ENCODE data around the gene PPEF1. TPM values are rescaled to one million over a fixed set of nuclear protein-coding genes. Genes with fewer than 3 reads are reported as not detected.

Gene PPEF1
- total and polyA plus RNA-seq, 2 of the 13 experiments (the other 11 are each of a cell fraction or from before 2014, with no cell fraction given) = not detected

GRCh38 chrX:18701621-18702361, 5.7 kb upstream of the PPEF1 start:
- H3K4me3 ChIP-seq (replicated peaks in 1 of 3; ENCODE audit: insufficient read depth in 1 of 3, low read depth in 2 of 3, low read length in 3 of 3) = no peak overlapping the region
- H3K79me2 ChIP-seq (ENCODE audit: insufficient read depth, low read length) = no peaks in the 10 kb centered on the region
- FAIRE-seq (no peak), DNase-seq (ENCODE audit: low spot score) (peak; percentile 4), ATAC-seq (no peak)
- H3K9ac ChIP-seq (ENCODE audit: insufficient read depth, low read depth, low read length) = no peak overlapping the region
- TF ChIP-seq ZNF296 (CRISPR knock-in tag; conservative IDR thresholded peaks at IDR 0.05) = no peak
- no peak for TF ChIP-seq THAP11 (CRISPR knock-in tag; IDR thresholded peaks at IDR 0.05)
- TF ChIP-seq ZNF34 (CRISPR knock-in tag; IDR thresholded peaks at IDR 0.05; ENCODE audit: borderline replicate concordance) = no peak
- TF ChIP-seq ZNF678 (CRISPR knock-in tag; IDR thresholded peaks at IDR 0.05) = no peak
- no peak for TF ChIP-seq MXD4 (CRISPR knock-in tag; IDR thresholded peaks at IDR 0.05)
- TF ChIP-seq, protein P1, sequence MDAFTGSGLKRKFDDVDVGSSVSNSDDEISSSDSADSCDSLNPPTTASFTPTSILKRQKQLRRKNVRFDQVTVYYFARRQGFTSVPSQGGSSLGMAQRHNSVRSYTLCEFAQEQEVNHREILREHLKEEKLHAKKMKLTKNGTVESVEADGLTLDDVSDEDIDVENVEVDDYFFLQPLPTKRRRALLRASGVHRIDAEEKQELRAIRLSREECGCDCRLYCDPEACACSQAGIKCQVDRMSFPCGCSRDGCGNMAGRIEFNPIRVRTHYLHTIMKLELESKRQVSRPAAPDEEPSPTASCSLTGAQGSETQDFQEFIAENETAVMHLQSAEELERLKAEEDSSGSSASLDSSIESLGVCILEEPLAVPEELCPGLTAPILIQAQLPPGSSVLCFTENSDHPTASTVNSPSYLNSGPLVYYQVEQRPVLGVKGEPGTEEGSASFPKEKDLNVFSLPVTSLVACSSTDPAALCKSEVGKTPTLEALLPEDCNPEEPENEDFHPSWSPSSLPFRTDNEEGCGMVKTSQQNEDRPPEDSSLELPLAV (CRISPR knock-in tag; conservative IDR thresholded peaks at IDR 0.05; ENCODE audit: low read depth) = no peak
- no peak for TF ChIP-seq ATM (IDR thresholded peaks at IDR 0.05; ENCODE audit: borderline replicate concordance)
- no peak for TF ChIP-seq HOXA3 (CRISPR knock-in tag; IDR thresholded peaks at IDR 0.05)
- TF ChIP-seq ZC3H4 (CRISPR knock-in tag; IDR thresholded peaks at IDR 0.05; ENCODE audit: borderline replicate concordance) = no peak
- TF ChIP-seq, protein P2, sequence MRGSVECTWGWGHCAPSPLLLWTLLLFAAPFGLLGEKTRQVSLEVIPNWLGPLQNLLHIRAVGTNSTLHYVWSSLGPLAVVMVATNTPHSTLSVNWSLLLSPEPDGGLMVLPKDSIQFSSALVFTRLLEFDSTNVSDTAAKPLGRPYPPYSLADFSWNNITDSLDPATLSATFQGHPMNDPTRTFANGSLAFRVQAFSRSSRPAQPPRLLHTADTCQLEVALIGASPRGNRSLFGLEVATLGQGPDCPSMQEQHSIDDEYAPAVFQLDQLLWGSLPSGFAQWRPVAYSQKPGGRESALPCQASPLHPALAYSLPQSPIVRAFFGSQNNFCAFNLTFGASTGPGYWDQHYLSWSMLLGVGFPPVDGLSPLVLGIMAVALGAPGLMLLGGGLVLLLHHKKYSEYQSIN (CRISPR knock-in tag; IDR thresholded peaks at IDR 0.05; ENCODE audit: borderline replicate concordance) = no peak
- TF ChIP-seq ZBTB7A (CRISPR knock-in tag; IDR thresholded peaks at IDR 0.05) = no peak
- TF ChIP-seq MTF2 (CRISPR knock-in tag; IDR thresholded peaks at IDR 0.05; ENCODE audit: borderline replicate concordance) = no peak
- TF ChIP-seq ZNF264 (CRISPR knock-in tag; IDR thresholded peaks at IDR 0.05) = no peak
- no peak for TF ChIP-seq ZNF7 (CRISPR knock-in tag; IDR thresholded peaks at IDR 0.05)
- TF ChIP-seq XBP1 (CRISPR knock-in tag; IDR thresholded peaks at IDR 0.05) = no peak
- no peak for TF ChIP-seq ELF1 (CRISPR knock-in tag; IDR thresholded peaks at IDR 0.05)
- H3K27me3 ChIP-seq (ENCODE audit: control insufficient read depth in 1 of 2, insufficient read depth in 2 of 2, low read length in 2 of 2) = no peaks in the 10 kb centered on the region
- H3K36me3 ChIP-seq (replicated peaks in 1 of 2; ENCODE audit: control insufficient read depth in 1 of 2, insufficient read depth in 2 of 2, low read length in 2 of 2) = no peaks in the 10 kb centered on the region
- no peak overlapping the region for H2AFZ ChIP-seq (ENCODE audit: low read length)
- no peak overlapping the region for H3K27ac ChIP-seq (ENCODE audit: extremely low read length, insufficient read depth, low read length)
- POLR2A ChIA-PET = no interaction called here
- H3K9me3 ChIP-seq (ENCODE audit: low read length) = no peaks in the 10 kb centered on the region
- H3K4me2 ChIP-seq (ENCODE audit: low read depth, low read length) = no peak overlapping the region
- no TSS peak for BruUV-seq (replicated peaks)
- CTCF ChIA-PET (ENCODE audit: low intra/inter-chr PET ratio, low total read pairs) = no interaction called here
- H4K20me1 ChIP-seq (ENCODE audit: insufficient read depth, low read length) = no peaks in the 10 kb centered on the region
- intact Hi-C loops (cut with micrococcal nuclease; ENCODE audit: unreplicated experiment) = no loop called here
- in situ Hi-C loops (cut with HindIII; ENCODE audit: extremely low pct_ligation_motif_present, low pct_unique_long_range_greater_than_20kb) = no loop called here
- WGBS (ENCODE audit: low lambda C conversion rate) = 14% methylated on average over 2 of the region's 5 CpGs
- H3K4me1 ChIP-seq (ENCODE audit: insufficient read depth, low read length) = no peaks in the 10 kb centered on the region

Measured in HepG2 (cell line).